GM23338 (cell line): ENCODE data around the gene PIGU. TPM values are rescaled to one million over a fixed set of nuclear protein-coding genes. Genes with fewer than 3 reads are reported as not detected.

ENCODE experiments used
- ATAC-seq: fragments of 200-7000 bp; cut with Tn5 transposase; 3 replicates; pipeline ENCODE4 v1.9.1; 2020
- DNase-seq: peaks from one replicate; pipeline ENCODE4 v3.0.0-alpha.2; 2015; ENCODE audit warnings: low spot score
- H2AFZ ChIP-seq: fragments of 200-600 bp; sonication (generic); 2 replicates; pipeline ENCODE4 v1.8.0; 2016; ENCODE audit warnings: antibody characterized with exemption, mild to moderate bottlenecking, moderate library complexity
- H3F3A ChIP-seq: fragments of 200-600 bp; sonication (generic); replicated peaks from 2 replicates; pipeline ENCODE4 v1.8.0; 2017; ENCODE audit warnings: antibody characterized with exemption, mixed run types, low read depth
- H3K27ac ChIP-seq: fragments of 200-600 bp; sonication (generic); 2 replicates; pipeline ENCODE4 v1.6.1; 2016; ENCODE audit warnings: low read depth
- H3K27me3 ChIP-seq: fragments of 200-600 bp; sonication (generic); 2 replicates; pipeline ENCODE4 v1.8.0; 2016; ENCODE audit warnings: mild to moderate bottlenecking, mixed run types, moderate library complexity; ENCODE audit not compliant: insufficient read depth
- H3K36me3 ChIP-seq: fragments of 200-600 bp; sonication (generic); 2 replicates; pipeline ENCODE4 v1.8.0; 2016; ENCODE audit warnings: mild to moderate bottlenecking; ENCODE audit not compliant: insufficient read depth
- H3K4me1 ChIP-seq: fragments of 200-600 bp; sonication (generic); 2 replicates; pipeline ENCODE4 v1.8.0; 2016; ENCODE audit warnings: mild to moderate bottlenecking, moderate library complexity; ENCODE audit not compliant: insufficient read depth
- H3K4me2 ChIP-seq: fragments of 200-600 bp; sonication (generic); 2 replicates; pipeline ENCODE4 v1.7.1; 2017; ENCODE audit warnings: mixed run types
- H3K4me3 ChIP-seq: fragments of 200-600 bp; sonication (generic); 2 replicates; pipeline ENCODE4 v1.6.1; 2016; ENCODE audit warnings: mixed run types
- H3K79me2 ChIP-seq: fragments of 200-600 bp; sonication (generic); replicated peaks from 2 replicates; pipeline ENCODE4 v1.8.0; 2017; ENCODE audit warnings: mild to moderate bottlenecking; ENCODE audit not compliant: insufficient read depth
- H3K9me2 ChIP-seq: fragments of 200-600 bp; sonication (generic); 2 replicates; pipeline ENCODE4 v1.8.0; 2017; ENCODE audit not compliant: insufficient read depth
- H4K20me1 ChIP-seq: fragments of 200-600 bp; sonication (generic); replicated peaks from 2 replicates; pipeline ENCODE4 v1.8.0; 2017; ENCODE audit warnings: mild to moderate bottlenecking; ENCODE audit not compliant: insufficient read depth
- H3K27ac Mint-ChIP-seq: 2 replicates; pipeline ENCODE4 v1.8.0; 2020; ENCODE audit warnings: inconsistent platforms, mild to moderate bottlenecking, moderate library complexity, mixed read lengths
- H3K27me3 Mint-ChIP-seq: 3 replicates; pipeline ENCODE4 v1.8.0; 2022; ENCODE audit warnings: low read depth, mild to moderate bottlenecking, moderate library complexity, mixed read lengths, inconsistent platforms; ENCODE audit not compliant: insufficient read depth, poor library complexity
- H3K36me3 Mint-ChIP-seq: 3 replicates; pipeline ENCODE4 v1.8.0; 2021; ENCODE audit warnings: low read depth, mild to moderate bottlenecking, inconsistent platforms, moderate library complexity, mixed read lengths
- H3K4me1 Mint-ChIP-seq: 3 replicates; pipeline ENCODE4 v1.8.0; 2020; ENCODE audit warnings: mild to moderate bottlenecking, inconsistent platforms, mixed read lengths
- H3K4me3 Mint-ChIP-seq: 3 replicates; pipeline ENCODE4 v1.8.0; 2021; ENCODE audit warnings: moderate library complexity, mild to moderate bottlenecking, inconsistent platforms, mixed read lengths
- H3K9me3 Mint-ChIP-seq: 3 replicates; pipeline ENCODE4 v1.8.0; 2020; ENCODE audit warnings: moderate library complexity, mild to moderate bottlenecking, inconsistent platforms, mixed read lengths
- CREB1 ChIP-seq: fragments of 250-450 bp; sonication (Bioruptor Pico); IDR thresholded peaks from 2 replicates; pipeline ENCODE4 v1.5.0; 2020; ENCODE audit warnings: low read depth, mild to moderate bottlenecking, moderate library complexity
- EZH2 ChIP-seq: fragments of 200-600 bp; sonication (generic); IDR thresholded peaks from one replicate; pipeline ENCODE4 v1.8.0; 2017; ENCODE audit warnings: antibody characterized with exemption, mild to moderate bottlenecking, low read depth; ENCODE audit not compliant: unreplicated experiment
- EZH2phosphoT487 ChIP-seq: fragments of 200-600 bp; sonication (generic); IDR thresholded peaks from one replicate; pipeline ENCODE4 v1.8.1; 2018; ENCODE audit warnings: antibody characterized with exemption; ENCODE audit not compliant: unreplicated experiment
- JUNB ChIP-seq: IDR thresholded peaks from one replicate; pipeline ENCODE4 v1.6.1; 2016; ENCODE audit warnings: antibody characterized with exemption; ENCODE audit not compliant: unreplicated experiment
- NANOG ChIP-seq: IDR thresholded peaks from 2 replicates; pipeline ENCODE4 v1.6.1; 2016; ENCODE audit warnings: antibody characterized with exemption, borderline replicate concordance
- POLR2AphosphoS5 ChIP-seq: IDR thresholded peaks from 2 replicates; pipeline ENCODE4 v1.6.1; 2016; ENCODE audit warnings: antibody characterized with exemption, low read depth
- REST ChIP-seq: IDR thresholded peaks from one replicate; pipeline ENCODE4 v1.6.1; 2018; ENCODE audit warnings: antibody characterized with exemption; ENCODE audit not compliant: unreplicated experiment
- STAT1 ChIP-seq: IDR thresholded peaks from one replicate; pipeline ENCODE4 v1.6.1; 2016; ENCODE audit warnings: antibody characterized with exemption; ENCODE audit not compliant: unreplicated experiment
- ZNF114 ChIP-seq: fragments of 250-450 bp; sonication (Bioruptor Pico); IDR thresholded peaks from 2 replicates; pipeline ENCODE4 v1.5.0; 2020; ENCODE audit warnings: mild to moderate bottlenecking, moderate library complexity
- ZNF331 ChIP-seq: fragments of 250-450 bp; sonication (Bioruptor Pico); IDR thresholded peaks from 2 replicates; pipeline ENCODE4 v1.5.0; 2020; ENCODE audit warnings: low read depth, mild to moderate bottlenecking, moderate library complexity
- ZNF462 ChIP-seq: fragments of 250-450 bp; sonication (Bioruptor Pico); IDR thresholded peaks from 2 replicates; pipeline ENCODE4 v1.5.0; 2020; ENCODE audit warnings: mild to moderate bottlenecking, moderate library complexity
- polyA plus RNA-seq: library from polyadenylated mRNA; unstranded; fragments of >200 nt; fragmentation: Nextera tagmentation; extraction: Ambion mirVana; gene quantifications from 2 replicates; pipeline ENCODE4 v1.2.1, GENCODE V29; 2016
- total RNA-seq: library from RNA; depleted of rRNA; stranded (reverse); fragments of >200 nt; shearing (Covaris generic); gene quantifications from 2 replicates; pipeline ENCODE4 v1.2.3, GENCODE V29; 2014
- TF ChIP-seq, protein P1 (sequence below), 2 experiments: fragments of 200-600 bp in 1 of 2; sonication (generic) in 1 of 2; conservative IDR thresholded peaks; 2 replicates each; pipeline versions ENCODE4 v1.5.1 to v1.6.1; 2016 to 2017; ENCODE audit warnings: antibody characterized with exemption in 2 of 2, low read depth in 2 of 2, mild to moderate bottlenecking in 2 of 2, moderate library complexity in 1 of 2
- TF ChIP-seq, protein P2 (sequence below): IDR thresholded peaks from 2 replicates; pipeline ENCODE4 v1.6.1; 2016; ENCODE audit warnings: antibody characterized with exemption

PIGU gene
- total and polyA plus RNA-seq, 2 experiments from 2014 or later = 24.3 to 28.9 TPM

GRCh38 chr20:34532320-34532719 lies 144.6 kb downstream of the PIGU start:
- Histone ChIP-seq H3K79me2 (no peaks in the 10 kb centered on the region), H3K4me2 (no peak overlapping the region), H3K27me3 (no peaks in the 10 kb centered on the region), H3K36me3 (no peaks in the 10 kb centered on the region), H3K4me3 (no peak overlapping the region), H3F3A (0 out of 2 replicates have a peak, but pooled peaks cover 4% of the 10 kb centered on the region), H3K4me1 (no peaks in the 10 kb centered on the region), H3K27ac (no peak overlapping the region), H3K9me2 (no peaks in the 10 kb centered on the region), H2AFZ (no peak overlapping the region), H4K20me1 (peaks cover 6% of the 10 kb centered on the region)
- H3K9me3 Mint-ChIP-seq = no peaks in the 10 kb centered on the region
- TF ChIP-seq EZH2phosphoT487 (no peak), JUNB (no peak), CREB1 (CRISPR knock-in tag) (no peak), ZNF331 (CRISPR knock-in tag) (no peak), ZNF114 (CRISPR knock-in tag) (no peak), ZNF462 (CRISPR knock-in tag) (no peak), POLR2AphosphoS5 (no peak), REST (no peak), STAT1 (no peak), NANOG (no peak), EZH2 (no peak)
- TF ChIP-seq, protein P1, sequence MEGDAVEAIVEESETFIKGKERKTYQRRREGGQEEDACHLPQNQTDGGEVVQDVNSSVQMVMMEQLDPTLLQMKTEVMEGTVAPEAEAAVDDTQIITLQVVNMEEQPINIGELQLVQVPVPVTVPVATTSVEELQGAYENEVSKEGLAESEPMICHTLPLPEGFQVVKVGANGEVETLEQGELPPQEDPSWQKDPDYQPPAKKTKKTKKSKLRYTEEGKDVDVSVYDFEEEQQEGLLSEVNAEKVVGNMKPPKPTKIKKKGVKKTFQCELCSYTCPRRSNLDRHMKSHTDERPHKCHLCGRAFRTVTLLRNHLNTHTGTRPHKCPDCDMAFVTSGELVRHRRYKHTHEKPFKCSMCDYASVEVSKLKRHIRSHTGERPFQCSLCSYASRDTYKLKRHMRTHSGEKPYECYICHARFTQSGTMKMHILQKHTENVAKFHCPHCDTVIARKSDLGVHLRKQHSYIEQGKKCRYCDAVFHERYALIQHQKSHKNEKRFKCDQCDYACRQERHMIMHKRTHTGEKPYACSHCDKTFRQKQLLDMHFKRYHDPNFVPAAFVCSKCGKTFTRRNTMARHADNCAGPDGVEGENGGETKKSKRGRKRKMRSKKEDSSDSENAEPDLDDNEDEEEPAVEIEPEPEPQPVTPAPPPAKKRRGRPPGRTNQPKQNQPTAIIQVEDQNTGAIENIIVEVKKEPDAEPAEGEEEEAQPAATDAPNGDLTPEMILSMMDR (conservative IDR thresholded peaks at IDR 0.05; ENCODE audit: low read depth in 2 of 2) = no peak
- TF ChIP-seq, protein P2, sequence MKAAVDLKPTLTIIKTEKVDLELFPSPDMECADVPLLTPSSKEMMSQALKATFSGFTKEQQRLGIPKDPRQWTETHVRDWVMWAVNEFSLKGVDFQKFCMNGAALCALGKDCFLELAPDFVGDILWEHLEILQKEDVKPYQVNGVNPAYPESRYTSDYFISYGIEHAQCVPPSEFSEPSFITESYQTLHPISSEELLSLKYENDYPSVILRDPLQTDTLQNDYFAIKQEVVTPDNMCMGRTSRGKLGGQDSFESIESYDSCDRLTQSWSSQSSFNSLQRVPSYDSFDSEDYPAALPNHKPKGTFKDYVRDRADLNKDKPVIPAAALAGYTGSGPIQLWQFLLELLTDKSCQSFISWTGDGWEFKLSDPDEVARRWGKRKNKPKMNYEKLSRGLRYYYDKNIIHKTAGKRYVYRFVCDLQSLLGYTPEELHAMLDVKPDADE = no peak
- no peak overlapping the region for H3K27ac Mint-ChIP-seq
- no peak overlapping the region for H3K4me3 Mint-ChIP-seq
- H3K36me3 Mint-ChIP-seq = peaks cover 66% of the 10 kb centered on the region
- ATAC-seq = no peak
- peaks cover 3% of the 10 kb centered on the region for H3K27me3 Mint-ChIP-seq
- DNase-seq = no peak
- H3K4me1 Mint-ChIP-seq = no peaks in the 10 kb centered on the region
